ENCODE data around the gene IQSEC1. TPM values are rescaled to one million over a fixed set of nuclear protein-coding genes. Genes with fewer than 3 reads are reported as not detected.

The IQSEC1 gene
- total and polyA plus RNA-seq, 10 of the 15 experiments (the other 5 are each of a cell fraction or from before 2014, with no cell fraction given), result 0.92 to 55.2 (median 8.5) TPM

DNA sequence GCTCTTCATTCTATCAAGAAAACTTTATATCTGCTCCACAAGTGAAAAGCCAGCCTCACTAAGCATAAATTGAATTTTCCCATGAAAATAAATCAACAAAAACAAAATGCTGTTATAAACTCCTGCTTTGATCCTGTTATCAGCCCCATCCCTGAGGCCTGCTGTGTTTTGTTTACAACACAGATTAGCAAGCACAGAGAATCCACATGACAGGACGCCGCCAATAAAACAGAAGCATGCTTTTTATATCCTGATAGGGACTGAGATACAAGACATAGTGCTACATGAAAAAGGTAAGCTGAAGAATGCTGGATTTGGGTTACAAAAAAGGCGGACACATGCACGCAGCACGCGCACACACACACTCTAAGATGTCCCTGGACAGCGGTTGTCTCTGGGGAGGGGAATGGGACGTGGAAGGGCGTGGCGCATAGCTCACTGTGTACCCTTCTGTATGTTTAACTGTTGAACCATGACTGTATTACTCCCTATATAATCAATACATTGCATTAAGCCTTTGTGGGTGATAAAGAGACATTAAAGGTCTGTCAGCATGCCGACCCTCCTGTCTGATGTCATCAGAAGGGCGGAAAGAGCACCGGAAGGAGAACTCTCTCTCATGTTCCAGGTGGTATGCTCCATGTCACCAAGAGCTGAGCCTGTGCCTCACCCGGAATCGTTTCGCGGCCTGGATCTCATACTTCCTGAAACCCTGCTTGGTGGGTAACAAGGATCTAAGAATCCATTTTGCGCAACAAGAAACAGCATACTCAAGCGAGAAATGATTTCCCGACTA, 93.9 kb downstream of the IQSEC1 start:
- Histone ChIP-seq H2AFZ (ENCODE audit: control insufficient read depth, low read depth, low read length) (no peak overlapping the region), H3K79me2 (ENCODE audit: control insufficient read depth, insufficient read depth, low read length) (peaks cover 16% of the 10 kb centered on the region), H3K4me2 (ENCODE audit: control insufficient read depth, insufficient read depth) (no peak overlapping the region), H3K27me3 (replicated peaks in 1 of 2; ENCODE audit: control insufficient read depth in 2 of 2, insufficient read depth in 2 of 2, low read length in 1 of 2) (no peaks in the 10 kb centered on the region), H3K27ac (ENCODE audit: control insufficient read depth, insufficient read depth) (no peak overlapping the region), H3K4me1 (ENCODE audit: control insufficient read depth, insufficient read depth, low read length) (peaks cover 27% of the 10 kb centered on the region), H3K4me3 (no peak overlapping the region), H3K9ac (ENCODE audit: control insufficient read depth, insufficient read depth, low read length) (no peak overlapping the region), H3K36me3 (ENCODE audit: control insufficient read depth in 2 of 2, insufficient read depth in 2 of 2, low read length in 1 of 2) (peaks cover 0 to 6% of the 10 kb centered on the region in 2 experiments; a peak in 2 of 4 replicates), H3K9me3 (replicated peaks; ENCODE audit: control insufficient read depth, insufficient read depth, low read length) (no peaks in the 10 kb centered on the region), H4K20me1 (ENCODE audit: control insufficient read depth, insufficient read depth) (peaks cover under 1% of the 10 kb centered on the region; the same call in 1 of the 2 replicates)
- ATAC-seq (no peak), DNase-seq (ENCODE audit: low read depth, low spot score) (no peak), FAIRE-seq (no peak)
- WGBS (ENCODE audit: insufficient coverage, insufficient replicate concordance, low lambda C conversion rate, missing lambda C conversion rate), result 93% methylated on average over 20 of the region's 20 CpGs
- POLR2A ChIA-PET, result no interaction called here
- intact Hi-C loops (cut with micrococcal nuclease; ENCODE audit: unreplicated experiment), result no loop called here
- CTCF ChIA-PET, result interaction anchor here (1.3 to 1.7 kb wide), 2 partner anchors 9 to 40 kb away, joined by 3 to 7 read pairs; no protein-coding TSS in a partner anchor
- no TSS peak for BruUV-seq (replicated peaks)
- in situ Hi-C loops (cut with MboI), result no loop called here
- TF ChIP-seq POU2F2 (IDR thresholded peaks at IDR 0.05; ENCODE audit: borderline replicate concordance, low read depth, low read length) (no peak), RELA (IDR thresholded peaks at IDR 0.05; ENCODE audit: borderline replicate concordance, partially characterized antibody) (no peak), CREB1 (IDR thresholded peaks at IDR 0.05; ENCODE audit: low read depth) (no peak), ZNF274 (IDR thresholded peaks at IDR 0.05; ENCODE audit: insufficient read depth, insufficient read length) (no peak), IRF4 (IDR thresholded peaks at IDR 0.05; ENCODE audit: low read depth, low read length) (no peak), TCF12 (IDR thresholded peaks at IDR 0.05; ENCODE audit: low read depth, low read length) (no peak), NFYA (IDR thresholded peaks at IDR 0.05; ENCODE audit: borderline replicate concordance, low read depth, low read length) (no peak), BCL11A (IDR thresholded peaks at IDR 0.05; ENCODE audit: low read depth, low read length) (no peak), ESRRA (IDR thresholded peaks at IDR 0.05; ENCODE audit: low read length) (no peak), STAT1 (conservative IDR thresholded peaks at IDR 0.05) (no peak), SREBF1 (IDR thresholded peaks at IDR 0.05; ENCODE audit: low read length) (no peak), MYC (IDR thresholded peaks at IDR 0.05; ENCODE audit: insufficient read depth, insufficient read length, insufficient replicate concordance, low read length, severe bottlenecking) (no peak), EGR1 (IDR thresholded peaks at IDR 0.05; ENCODE audit: borderline replicate concordance in 1 of 2, low read depth in 2 of 2, low read length in 2 of 2) (no peak), MTA2 (IDR thresholded peaks at IDR 0.05; ENCODE audit: low read depth) (no peak), MYB (IDR thresholded peaks at IDR 0.05; ENCODE audit: borderline replicate concordance, low read depth, low read length) (no peak), HCFC1 (IDR thresholded peaks at IDR 0.05; ENCODE audit: low read length) (no peak), LARP7 (IDR thresholded peaks at IDR 0.05) (no peak), TBL1XR1 (IDR thresholded peaks at IDR 0.05; ENCODE audit: low read depth, low read length) (no peak)
- RAD21 ChIA-PET (ENCODE audit: unreplicated experiment), result no interaction called here
- SMC1A ChIA-PET (ENCODE audit: uncharacterized antibody, unreplicated experiment), result no interaction called here

Data from GM12878 (cell line).